ENCODE data around the gene CABCOCO1.

Gene CABCOCO1

DNA sequence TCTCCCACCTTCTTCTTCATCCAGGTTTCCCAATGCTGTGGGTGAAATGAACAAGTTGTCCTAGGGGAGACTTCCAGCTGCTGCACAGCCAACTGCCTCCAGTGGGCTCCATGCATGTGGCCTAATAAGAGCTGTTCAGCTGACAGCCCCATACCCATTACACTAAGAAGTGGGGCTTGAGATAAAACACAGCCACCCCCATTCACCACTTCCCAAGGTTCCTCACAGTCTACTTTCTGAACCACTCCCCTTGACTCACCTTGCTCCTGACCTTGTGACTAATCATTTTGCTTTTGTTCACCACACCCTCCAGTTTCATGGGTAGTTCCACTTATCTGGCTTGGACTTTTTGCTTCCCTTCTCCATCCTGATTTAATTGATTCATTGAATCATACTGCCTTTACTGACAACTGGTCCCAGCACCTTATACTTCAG lies 119.3 kb downstream of the CABCOCO1 start:
- TF ChIP-seq POLR2A (IDR thresholded peaks at IDR 0.05; ENCODE audit: low read depth, low read length) = no peak
- DNase-seq (ENCODE audit: insufficient read length, low spot score) (peak; percentile 37), FAIRE-seq (peak; percentile 92)

DNA sequence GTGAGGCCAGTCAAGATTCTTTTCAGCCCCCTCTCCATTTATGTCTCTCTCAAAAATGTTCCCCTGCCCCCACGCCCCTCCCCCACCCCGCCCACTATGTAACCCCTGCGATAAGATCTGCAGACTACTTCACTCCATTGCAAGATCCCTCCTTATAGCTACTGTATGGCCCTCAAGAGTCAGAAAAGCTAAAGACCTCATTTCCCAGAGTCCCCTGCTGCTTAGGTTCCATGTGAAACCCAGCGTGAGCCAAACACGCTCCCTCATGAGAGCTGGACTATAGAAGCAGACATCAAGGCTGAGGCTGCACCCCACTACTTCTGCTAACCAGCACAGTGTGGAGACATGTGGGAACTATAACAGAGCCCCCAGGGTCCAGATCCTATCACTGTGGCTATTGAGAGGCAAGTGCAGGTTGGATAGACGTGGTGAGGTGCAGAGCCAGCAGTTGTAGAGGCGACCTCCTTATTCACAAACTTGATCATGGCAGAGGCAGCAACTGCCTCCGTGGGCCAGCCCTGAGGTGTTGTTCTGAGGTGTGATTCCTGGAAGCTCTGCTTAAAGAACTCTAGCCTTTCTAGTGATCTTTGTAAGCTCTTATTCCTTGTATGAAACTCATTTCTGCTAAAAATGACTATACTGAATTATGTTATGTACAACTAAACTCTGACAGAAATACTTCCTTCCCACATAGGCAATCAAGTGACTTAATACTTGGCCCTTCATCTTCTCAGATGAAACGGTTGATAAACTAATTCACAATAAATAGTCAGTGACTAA lies 121.8 kb downstream of the CABCOCO1 start:
- no peak for TF ChIP-seq POLR2A (IDR thresholded peaks at IDR 0.05; ENCODE audit: low read depth, low read length)
- DNase-seq (ENCODE audit: insufficient read length, low spot score) (no peak), FAIRE-seq (no peak)

DNA sequence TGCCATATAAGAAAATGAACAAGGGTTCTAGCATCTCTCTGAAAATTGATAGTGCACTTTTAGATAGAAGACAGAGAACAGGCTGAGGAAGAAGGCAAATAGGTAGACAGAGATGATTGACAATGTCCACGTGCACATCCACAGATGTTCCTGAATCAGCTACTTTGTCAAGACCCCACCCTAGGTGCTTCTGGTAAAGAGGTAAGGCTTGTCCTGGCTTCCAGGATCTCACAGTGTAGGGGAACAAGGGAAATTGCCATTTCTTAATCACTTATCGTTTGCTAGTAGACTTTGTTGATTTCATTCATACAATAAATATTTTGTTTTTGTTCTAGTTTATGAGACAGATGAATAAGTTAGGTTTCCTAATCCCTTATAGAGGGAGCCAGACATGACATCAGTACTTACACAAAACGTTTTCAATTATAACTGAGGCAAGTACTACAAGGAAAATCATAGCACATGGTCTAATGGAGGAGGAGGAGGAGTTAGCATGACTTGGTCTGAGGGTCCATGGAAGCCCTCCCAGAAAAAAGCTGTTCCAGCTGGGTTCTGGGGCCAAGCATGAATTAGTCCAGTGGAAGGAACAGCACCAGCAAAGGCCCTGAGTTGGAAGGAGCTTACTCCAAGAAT lies 122.9 kb downstream of the CABCOCO1 start:
- no peak for TF ChIP-seq POLR2A (IDR thresholded peaks at IDR 0.05; ENCODE audit: low read depth, low read length)

DNA sequence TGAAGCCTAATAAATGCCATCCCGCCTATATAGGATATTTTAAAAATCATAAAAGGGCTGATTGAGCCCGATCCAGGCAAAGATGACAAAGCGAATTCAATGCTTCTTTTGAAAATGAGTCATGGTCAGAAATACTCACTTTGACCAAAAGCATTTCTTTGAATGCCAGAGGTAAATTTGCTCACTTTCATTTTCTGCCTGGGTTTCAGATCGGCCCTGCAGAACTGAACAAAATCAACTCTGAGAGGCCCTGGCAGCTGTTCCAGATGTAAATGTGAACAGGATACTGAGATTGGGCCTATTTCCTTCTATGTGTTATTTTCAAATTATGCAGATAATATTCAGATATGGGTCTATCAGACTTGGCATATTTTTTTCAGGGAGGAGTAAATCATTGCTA lies 124.0 kb downstream of the CABCOCO1 start:
- DNase-seq (ENCODE audit: insufficient read length, low spot score) (peak; percentile 33), FAIRE-seq (peak; percentile 72)

More for the DNA sequence above, 122.9 kb downstream of the CABCOCO1 start:
- DNase-seq (ENCODE audit: insufficient read length, low spot score) (no peak), FAIRE-seq (no peak)

DNA sequence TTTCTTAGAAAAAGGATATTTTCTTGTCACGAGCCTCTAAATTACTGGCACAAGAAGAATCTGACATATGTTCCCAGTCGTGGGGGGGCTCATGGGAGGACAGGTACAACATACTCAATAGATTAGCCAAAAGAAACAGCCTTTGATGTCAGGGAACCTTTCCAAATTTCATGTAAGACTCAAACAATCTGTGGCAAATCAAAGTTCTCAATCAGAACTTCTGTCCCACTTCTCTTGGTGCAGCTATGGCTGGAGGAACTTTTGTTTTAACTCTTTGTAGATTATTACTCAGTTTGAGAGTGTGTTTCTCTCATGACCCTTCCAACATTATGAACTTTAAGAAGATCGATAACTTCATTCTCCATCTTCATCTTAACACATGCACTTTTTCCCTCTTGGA lies 124.4 kb downstream of the CABCOCO1 start:
- TF ChIP-seq POLR2A (IDR thresholded peaks at IDR 0.05; ENCODE audit: low read depth, low read length) = no peak
- FAIRE-seq (no peak), DNase-seq (ENCODE audit: insufficient read length, low spot score) (no peak)

More for the DNA sequence above, 124.0 kb downstream of the CABCOCO1 start:
- no peak for TF ChIP-seq POLR2A (IDR thresholded peaks at IDR 0.05; ENCODE audit: low read depth, low read length)

DNA sequence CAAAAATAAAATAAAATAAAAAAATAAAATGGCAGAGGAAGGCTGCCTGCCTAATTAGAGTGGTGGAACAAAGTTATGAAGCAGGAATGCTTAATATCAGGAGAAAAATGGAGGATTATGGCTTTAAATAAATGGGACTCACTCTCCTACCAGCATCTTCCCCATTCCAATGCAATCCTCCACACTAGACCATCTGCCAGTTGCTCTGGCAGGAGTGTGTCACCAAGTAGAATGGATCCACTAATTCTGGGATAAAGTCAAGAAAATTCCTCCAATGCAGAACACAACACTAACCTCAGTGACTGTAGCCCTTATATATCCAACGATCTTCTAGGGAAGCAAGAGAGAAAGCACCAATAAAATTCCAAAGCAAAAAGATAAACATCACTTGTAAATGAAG lies 126.3 kb downstream of the CABCOCO1 start:
- no peak for TF ChIP-seq POLR2A (IDR thresholded peaks at IDR 0.05; ENCODE audit: low read depth, low read length)
- FAIRE-seq (no peak), DNase-seq (ENCODE audit: insufficient read length, low spot score) (no peak)

DNA sequence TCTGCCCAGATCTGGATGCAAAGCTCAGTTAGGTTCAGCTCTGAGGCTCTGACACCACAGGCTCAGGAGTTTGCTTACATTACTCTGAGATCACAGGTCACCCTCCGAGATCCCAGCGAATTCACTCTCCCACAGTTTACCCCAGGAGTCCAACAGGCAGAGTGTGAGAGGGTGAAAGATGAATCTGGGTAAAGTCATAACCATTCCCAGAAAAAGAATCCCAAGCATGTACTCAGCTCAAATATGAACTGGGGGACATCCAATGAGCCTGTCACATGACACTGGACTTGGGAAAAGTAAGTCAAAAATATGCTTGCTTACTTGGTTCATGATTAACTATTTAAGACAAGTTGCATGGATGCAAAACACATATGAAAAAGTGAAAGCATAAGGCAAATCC lies 128.5 kb downstream of the CABCOCO1 start:
- FAIRE-seq (no peak), DNase-seq (ENCODE audit: insufficient read length, low spot score) (no peak)
- no peak for TF ChIP-seq POLR2A (IDR thresholded peaks at IDR 0.05; ENCODE audit: low read depth, low read length)

DNA sequence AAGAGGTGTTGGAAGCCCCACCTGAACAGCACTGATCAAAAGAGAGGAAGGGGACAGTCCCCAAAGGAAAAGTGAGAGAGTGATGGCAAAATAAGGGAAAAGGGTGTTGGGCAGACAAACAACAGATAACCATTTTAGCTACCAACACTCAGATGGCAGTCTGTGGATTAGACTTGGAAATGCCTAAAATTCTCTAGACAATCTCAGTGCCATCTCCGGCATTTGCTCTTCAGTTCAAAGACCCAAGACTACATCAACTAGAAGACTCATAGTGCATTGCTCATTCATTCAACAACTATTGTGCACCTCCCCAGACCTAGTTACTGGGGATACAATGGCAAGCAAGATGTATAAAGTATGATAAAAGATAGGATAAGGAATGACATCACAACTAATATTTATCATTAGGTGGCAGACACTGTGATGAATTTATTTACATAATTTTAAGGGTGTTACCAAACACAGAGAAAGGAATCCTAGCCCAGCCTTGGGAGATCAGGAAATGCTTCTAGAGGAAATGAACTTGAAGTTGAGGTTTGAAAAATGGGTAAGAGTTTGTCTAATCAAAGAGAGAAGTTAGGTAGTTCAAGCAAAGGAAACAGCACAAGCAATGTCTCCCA lies 129.5 kb downstream of the CABCOCO1 start:
- FAIRE-seq (no peak), DNase-seq (ENCODE audit: insufficient read length, low spot score) (no peak)
- no peak for TF ChIP-seq POLR2A (IDR thresholded peaks at IDR 0.05; ENCODE audit: low read depth, low read length)

DNA sequence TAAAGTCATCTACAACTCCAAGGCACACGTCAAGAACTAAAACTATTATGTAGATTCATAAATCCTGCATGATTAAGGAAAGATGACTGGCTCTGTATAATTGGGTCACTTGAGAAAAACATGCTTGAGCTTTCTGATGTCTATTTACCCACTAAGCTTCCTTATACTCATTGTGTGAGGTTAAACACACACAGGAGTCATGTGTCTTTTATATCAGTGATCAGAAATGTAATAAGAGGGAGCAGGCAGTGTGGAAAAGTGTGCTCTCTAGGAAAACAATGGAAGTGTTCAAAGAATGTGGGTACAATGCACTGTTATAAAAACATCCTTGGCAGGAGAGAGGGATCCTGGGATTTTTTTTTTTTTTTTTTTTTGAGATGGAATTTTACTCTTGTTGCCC lies 130.2 kb downstream of the CABCOCO1 start:
- no peak for FAIRE-seq
- no peak for DNase-seq (ENCODE audit: insufficient read length, low spot score)
- TF ChIP-seq POLR2A (IDR thresholded peaks at IDR 0.05; ENCODE audit: low read depth, low read length) = no peak

DNA sequence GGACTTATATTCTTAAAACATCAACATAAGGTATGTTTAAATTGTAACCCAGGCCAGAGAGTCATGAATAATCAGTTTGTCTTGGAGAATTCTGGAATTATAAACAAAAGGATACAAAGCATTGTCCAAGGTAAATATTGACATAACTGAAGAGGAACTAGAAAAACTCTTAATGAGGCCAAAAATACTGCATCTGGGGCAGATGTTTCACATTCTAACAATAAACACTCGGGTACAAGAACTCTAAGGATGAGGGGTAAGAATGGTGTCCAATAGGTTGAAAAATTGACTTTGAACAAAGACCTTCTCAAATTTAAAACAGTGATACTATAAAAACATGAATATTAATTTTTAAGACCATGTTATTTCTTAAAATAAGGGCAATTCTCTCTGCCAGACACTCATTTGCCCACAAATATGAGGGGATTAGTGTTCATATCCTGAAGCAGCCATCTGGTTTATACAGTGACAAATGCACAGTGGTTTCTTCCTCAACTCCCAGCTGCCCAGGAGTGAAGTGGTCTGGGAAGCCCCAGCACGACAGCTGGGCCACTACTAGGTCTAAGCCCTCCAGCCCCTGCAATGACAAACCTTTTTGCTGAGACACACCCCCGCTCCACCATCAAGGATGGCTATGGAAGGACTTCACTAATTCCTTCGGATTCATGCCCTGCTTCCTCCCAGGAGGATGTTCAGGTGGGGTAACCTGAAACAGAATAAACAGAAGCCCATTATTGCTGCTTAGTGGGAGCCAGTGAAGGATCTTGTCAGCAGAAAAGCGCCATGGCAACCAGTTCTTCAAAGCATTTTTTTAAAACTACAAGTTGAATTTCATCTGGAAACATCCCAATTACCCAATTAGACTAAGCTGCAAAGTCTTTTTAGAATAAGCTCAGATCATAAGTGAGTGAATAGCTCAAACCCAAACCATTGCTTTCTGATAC lies 131.3 kb downstream of the CABCOCO1 start:
- TF ChIP-seq POLR2A (IDR thresholded peaks at IDR 0.05; ENCODE audit: low read depth, low read length) = no peak
- DNase-seq (ENCODE audit: insufficient read length, low spot score) (no peak), FAIRE-seq (no peak)

DNA sequence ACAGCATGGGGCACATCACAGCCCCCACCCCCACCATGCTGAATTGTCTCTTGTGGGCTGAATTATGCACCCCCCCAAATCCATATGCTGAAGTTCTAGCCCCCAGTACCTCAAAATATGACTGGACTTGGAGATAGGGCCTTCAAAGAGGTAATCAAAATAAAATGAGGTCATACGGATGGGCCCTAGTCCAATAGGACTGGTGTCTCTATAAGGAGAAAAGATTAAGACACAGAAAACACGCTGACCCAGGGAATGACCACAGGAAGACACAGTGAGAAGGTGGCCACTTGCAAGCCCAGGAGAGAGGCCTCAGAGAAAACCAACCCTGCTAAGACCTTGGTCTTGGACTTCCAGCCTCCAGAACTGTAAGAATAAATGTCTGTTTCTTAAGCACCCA lies 132.4 kb downstream of the CABCOCO1 start:
- DNase-seq (ENCODE audit: insufficient read length, low spot score) (no peak), FAIRE-seq (no peak)
- TF ChIP-seq POLR2A (IDR thresholded peaks at IDR 0.05; ENCODE audit: low read depth, low read length) = no peak

DNA sequence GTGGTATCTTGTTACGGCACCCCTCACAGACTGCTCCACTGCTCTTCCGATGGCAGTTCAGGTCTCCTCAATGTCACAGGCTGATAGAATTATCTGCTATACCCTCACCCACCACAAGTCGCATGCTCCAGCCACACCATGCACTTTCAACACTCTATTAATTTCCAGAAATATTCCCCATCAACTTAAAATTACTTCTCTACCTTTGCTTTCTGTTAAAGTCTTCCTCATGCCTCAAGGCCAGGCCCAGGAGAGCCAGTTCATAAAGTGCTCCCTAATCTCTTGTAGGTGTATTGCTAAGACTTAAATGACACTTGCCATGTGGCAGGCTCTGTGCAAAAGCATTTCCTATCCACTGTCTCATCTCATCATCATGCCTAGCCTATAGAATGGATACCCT lies 132.8 kb downstream of the CABCOCO1 start:
- no peak for TF ChIP-seq POLR2A (IDR thresholded peaks at IDR 0.05; ENCODE audit: low read depth, low read length)
- FAIRE-seq (no peak), DNase-seq (ENCODE audit: insufficient read length, low spot score) (no peak)

DNA sequence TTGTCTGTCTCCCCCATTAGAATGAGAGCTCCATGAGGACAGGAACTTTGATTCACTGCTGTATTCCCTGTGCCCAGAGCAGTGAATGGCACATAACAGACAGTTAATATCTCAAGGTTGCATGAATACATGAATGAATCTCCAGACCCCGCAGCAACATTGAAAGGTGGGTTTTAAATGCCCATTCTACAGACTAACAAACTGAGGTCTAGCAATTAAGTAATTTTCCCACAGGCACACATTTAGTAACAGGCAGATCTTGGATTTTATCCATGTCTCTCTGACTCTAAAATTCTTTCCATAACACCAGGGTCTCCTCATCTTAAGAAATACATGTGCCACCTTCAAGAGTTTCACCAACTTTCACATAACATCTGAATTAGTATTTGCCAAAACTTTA lies 134.1 kb downstream of the CABCOCO1 start:
- FAIRE-seq (no peak), DNase-seq (ENCODE audit: insufficient read length, low spot score) (no peak)
- no peak for TF ChIP-seq POLR2A (IDR thresholded peaks at IDR 0.05; ENCODE audit: low read depth, low read length)
